ENCODE measurements around the gene HIPK1.
A peak's percentile ranks its signal among the peaks of the same experiment; 100 is the strongest.
"Not testable (repeated sequence)": the region's sequence is repeated elsewhere in the genome, so short reads cannot be mapped to it uniquely, and the experiment has no call there.

HIPK1 gene

DNA sequence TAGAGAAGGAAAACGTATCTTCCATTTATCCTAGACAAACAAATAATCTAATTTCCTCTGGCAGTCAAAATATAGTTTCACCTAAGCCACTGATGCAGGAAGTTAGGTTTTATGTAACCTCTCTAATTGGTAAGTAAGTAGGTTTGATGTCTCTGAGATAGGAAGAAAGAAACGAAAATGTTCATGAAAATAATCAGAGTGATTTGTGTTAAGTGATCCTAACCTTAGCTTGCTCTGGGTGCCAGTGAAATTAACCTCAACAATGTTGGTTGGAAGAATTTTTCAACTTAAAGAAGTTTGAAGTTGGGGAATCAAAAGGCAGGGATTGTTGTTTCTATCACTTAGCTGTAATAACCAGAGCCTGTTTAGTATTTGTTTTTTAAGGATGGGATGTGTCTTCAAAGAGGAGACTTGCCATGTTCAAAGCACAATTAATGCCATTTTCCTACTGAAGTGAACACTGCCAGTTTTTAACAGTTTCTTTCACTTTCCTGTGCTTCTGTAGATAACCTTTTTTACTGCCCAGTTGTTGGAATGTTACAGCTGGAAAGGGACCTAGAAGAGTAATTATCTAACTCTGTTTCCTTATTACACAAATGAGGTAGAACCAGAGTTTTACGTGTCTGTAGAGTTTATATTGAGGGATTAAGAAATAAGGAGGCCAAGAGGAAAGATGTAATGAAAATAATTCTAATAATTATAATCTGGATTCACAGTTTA lies 18.4 kb downstream of the HIPK1 start:
- DNase-seq, result no peak
- peaks cover 7% of the 10 kb centered on the region for H3K36me3 ChIP-seq (replicated peaks)
- no peak overlapping the region for H3K27ac ChIP-seq
- in situ Hi-C loops (cut with HindIII; ENCODE audit: low pct_ligation_motif_present, low sequenced_read_pairs), result no loop called here
- TF ChIP-seq, protein P1, sequence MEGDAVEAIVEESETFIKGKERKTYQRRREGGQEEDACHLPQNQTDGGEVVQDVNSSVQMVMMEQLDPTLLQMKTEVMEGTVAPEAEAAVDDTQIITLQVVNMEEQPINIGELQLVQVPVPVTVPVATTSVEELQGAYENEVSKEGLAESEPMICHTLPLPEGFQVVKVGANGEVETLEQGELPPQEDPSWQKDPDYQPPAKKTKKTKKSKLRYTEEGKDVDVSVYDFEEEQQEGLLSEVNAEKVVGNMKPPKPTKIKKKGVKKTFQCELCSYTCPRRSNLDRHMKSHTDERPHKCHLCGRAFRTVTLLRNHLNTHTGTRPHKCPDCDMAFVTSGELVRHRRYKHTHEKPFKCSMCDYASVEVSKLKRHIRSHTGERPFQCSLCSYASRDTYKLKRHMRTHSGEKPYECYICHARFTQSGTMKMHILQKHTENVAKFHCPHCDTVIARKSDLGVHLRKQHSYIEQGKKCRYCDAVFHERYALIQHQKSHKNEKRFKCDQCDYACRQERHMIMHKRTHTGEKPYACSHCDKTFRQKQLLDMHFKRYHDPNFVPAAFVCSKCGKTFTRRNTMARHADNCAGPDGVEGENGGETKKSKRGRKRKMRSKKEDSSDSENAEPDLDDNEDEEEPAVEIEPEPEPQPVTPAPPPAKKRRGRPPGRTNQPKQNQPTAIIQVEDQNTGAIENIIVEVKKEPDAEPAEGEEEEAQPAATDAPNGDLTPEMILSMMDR (IDR thresholded peaks at IDR 0.05; ENCODE audit: low read depth, low read length, missing control alignments), result no peak
- H3K27me3 ChIP-seq (replicated peaks), result no peaks in the 10 kb centered on the region
- no peak overlapping the region for H3K4me3 ChIP-seq (ENCODE audit: low read depth, low read length)

DNA sequence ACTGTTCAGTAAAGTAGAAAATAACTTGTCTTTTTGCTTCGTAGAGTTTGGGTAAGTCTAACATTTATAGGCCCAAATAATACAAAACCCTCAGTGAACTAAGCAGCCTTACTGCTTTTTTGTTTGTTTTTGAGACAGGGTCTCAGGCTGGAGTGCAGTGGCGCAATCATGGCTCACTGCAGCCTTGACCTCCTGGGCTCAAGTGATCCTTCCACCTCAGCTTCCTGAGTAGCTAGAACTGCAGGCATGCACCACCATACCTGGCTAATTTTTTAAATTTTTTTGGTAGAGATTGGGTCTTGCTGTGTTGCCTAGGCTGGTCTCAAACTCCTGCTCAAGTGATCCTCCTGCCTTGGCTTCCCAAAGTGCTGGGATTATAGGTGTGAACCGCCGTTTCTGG lies 19.0 kb downstream of the HIPK1 start:
- H3K4me3 ChIP-seq (ENCODE audit: low read depth, low read length); H3K27ac ChIP-seq; DNase-seq; H3K36me3 ChIP-seq (replicated peaks); H3K27me3 ChIP-seq (replicated peaks); in situ Hi-C loops (cut with HindIII; ENCODE audit: low pct_ligation_motif_present, low sequenced_read_pairs): not testable (repeated sequence)

DNA sequence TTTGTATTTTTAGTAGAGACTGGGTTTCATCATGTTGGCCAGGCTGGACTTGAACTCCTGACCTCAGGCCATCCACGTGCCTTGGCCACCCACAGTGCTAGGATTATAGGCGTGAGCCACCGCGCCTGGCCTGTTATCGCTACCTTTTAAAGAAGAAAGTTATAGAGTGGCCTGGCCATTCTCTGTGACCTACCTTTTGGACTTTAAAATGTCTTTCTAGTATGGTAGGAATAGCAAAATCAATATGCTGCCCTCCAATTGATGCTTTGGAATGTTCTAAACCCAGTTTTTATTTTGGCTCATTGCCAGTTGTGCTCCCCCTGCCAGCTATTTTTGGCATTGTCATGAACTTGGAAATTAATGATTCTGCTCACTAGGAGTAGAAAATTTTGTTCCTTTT lies 19.9 kb downstream of the HIPK1 start:
- DNase-seq, result no peak
- Histone ChIP-seq H3K27ac (no peak overlapping the region), H3K27me3 (replicated peaks) (no peaks in the 10 kb centered on the region), H3K36me3 (replicated peaks) (no peaks in the 10 kb centered on the region), H3K4me3 (ENCODE audit: low read depth, low read length) (no peak overlapping the region)
- TF ChIP-seq, protein P1 (IDR thresholded peaks at IDR 0.05; ENCODE audit: low read depth, low read length, missing control alignments), result peak; percentile 55
- in situ Hi-C loops (cut with HindIII; ENCODE audit: low pct_ligation_motif_present, low sequenced_read_pairs), result no loop called here

DNA sequence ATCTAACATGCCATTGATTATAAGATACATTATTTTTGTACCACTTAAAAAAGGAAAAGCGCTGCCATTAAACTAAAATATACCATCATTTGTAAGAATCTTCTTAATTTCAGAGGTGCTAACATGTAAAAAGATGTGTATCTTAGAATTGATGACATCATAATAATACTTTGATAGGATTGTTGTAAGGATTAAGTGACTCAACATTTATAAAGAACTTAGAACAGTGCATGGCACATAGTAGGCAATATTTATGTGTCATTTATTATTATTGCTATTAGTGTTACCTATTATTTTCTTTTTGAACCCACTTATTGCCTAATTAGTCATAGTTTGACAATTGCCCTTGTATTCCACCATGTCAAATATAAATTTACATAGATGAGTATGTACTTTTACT lies 21.8 kb downstream of the HIPK1 start:
- no peak overlapping the region for H3K27ac ChIP-seq
- TF ChIP-seq, protein P1 (IDR thresholded peaks at IDR 0.05; ENCODE audit: low read depth, low read length, missing control alignments), result no peak
- H3K36me3 ChIP-seq (replicated peaks), result peaks cover 2% of the 10 kb centered on the region
- in situ Hi-C loops (cut with HindIII; ENCODE audit: low pct_ligation_motif_present, low sequenced_read_pairs), result no loop called here
- DNase-seq, result no peak
- H3K4me3 ChIP-seq (ENCODE audit: low read depth, low read length), result no peak overlapping the region
- no peaks in the 10 kb centered on the region for H3K27me3 ChIP-seq (replicated peaks)

DNA sequence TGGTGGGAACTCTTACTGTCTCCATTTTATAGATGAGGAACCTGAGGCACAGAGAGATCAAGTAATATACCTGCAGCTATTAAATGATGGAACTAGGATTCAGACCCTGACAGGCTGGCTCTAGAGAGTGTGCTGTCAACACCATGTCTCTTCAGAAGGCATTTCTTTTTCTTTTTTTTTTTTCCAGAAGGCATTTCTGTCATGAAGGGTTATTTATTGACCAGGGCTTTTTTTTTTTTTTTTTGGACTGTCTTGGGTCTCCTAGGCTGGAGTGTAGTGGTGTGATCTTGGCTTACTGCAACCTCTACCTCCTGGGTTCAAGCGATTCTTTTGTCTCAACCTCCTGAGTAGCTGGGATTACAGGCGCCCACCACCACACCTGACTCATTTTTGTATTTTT lies 22.6 kb downstream of the HIPK1 start:
- TF ChIP-seq, protein P1 (IDR thresholded peaks at IDR 0.05; ENCODE audit: low read depth, low read length, missing control alignments), result no peak
- no peak for DNase-seq
- H3K36me3 ChIP-seq (replicated peaks), result peaks cover 6% of the 10 kb centered on the region
- H3K27me3 ChIP-seq (replicated peaks), result no peaks in the 10 kb centered on the region
- no peak overlapping the region for H3K4me3 ChIP-seq (ENCODE audit: low read depth, low read length)
- in situ Hi-C loops (cut with HindIII; ENCODE audit: low pct_ligation_motif_present, low sequenced_read_pairs), result no loop called here
- H3K27ac ChIP-seq, result no peak overlapping the region

DNA sequence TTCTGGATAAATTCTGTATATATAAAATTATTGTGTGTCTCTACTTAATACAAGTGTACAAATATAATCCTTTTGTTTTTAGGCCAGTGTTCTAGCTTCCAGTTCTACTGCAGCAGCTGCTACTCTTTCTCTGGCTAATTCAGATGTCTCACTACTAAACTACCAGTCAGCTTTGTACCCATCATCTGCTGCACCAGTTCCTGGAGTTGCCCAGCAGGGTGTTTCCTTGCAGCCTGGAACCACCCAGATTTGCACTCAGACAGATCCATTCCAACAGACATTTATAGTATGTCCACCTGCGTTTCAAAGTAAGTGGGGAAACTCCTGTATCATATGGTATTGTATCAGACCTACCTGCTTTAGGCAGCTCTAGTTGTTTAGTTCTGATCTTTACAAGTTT lies 28.9 kb downstream of the HIPK1 start:
- Histone ChIP-seq H3K4me3 (ENCODE audit: low read depth, low read length) (no peak overlapping the region), H3K27ac (no peak overlapping the region), H3K36me3 (replicated peaks) (peaks cover 22% of the 10 kb centered on the region), H3K27me3 (replicated peaks) (no peaks in the 10 kb centered on the region)
- TF ChIP-seq, protein P1 (IDR thresholded peaks at IDR 0.05; ENCODE audit: low read depth, low read length, missing control alignments), result no peak
- in situ Hi-C loops (cut with HindIII; ENCODE audit: low pct_ligation_motif_present, low sequenced_read_pairs), result no loop called here
- no peak for DNase-seq
